D721Med (cell line): Measurements from ENCODE around the gene LMO7.

Experiments used
- DNase-seq: peaks from one replicate; pipeline ENCODE4 v3.0.0; 2011; ENCODE audit warnings: low spot score; ENCODE audit not compliant: insufficient read length
- FAIRE-seq: peaks from 2 replicates; lab custom pipeline; 2011; peaks lifted over from hg19 to GRCh38; lab: Jason Lieb, UNC
- CTCF ChIP-seq: IDR thresholded peaks from 2 replicates; pipeline ENCODE4 v1.5.1; 2012; ENCODE audit warnings: mild to moderate bottlenecking, control low read depth; ENCODE audit not compliant: insufficient read depth; ENCODE audit errors: missing control alignments

LMO7 gene

DNA sequence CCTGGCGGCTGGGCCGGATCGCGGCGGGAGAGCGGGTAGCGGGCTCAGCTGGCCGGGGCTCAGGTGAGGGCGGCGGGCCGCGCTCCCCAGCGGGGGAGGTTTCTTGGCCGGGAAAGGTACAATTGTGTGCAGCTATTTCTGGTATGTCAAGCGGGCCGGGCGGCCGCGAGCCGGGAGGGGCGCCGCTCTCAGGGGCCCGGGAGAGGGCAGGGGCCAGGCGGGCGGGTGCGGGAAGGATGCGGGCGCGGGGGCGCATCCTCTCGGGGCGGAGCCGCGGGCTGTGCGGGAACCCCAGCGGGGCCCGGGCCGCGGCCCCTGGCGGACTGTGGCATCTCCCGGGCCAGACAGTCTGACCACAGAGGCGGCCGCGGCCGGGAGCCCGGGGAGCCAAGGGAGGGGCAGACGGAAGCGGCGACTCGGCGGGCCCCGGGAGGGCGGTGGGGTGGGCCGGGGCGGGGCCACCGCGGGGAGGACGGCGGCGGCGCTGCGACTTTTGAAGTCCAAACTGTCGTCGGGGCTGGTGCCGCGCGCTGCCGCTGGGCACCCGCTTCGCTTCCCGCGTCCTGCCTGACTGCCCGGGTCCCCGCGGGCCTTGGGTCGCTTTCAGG lies at the start of gene LMO7:
Gene LMO7 (plus strand): TSS at position 503 of the 608 bp plus-strand sequence. CDS start 328 bp downstream, outside the sequence.
- DNase-seq (no peak), FAIRE-seq (no peak)
- TF ChIP-seq CTCF = no peak

DNA sequence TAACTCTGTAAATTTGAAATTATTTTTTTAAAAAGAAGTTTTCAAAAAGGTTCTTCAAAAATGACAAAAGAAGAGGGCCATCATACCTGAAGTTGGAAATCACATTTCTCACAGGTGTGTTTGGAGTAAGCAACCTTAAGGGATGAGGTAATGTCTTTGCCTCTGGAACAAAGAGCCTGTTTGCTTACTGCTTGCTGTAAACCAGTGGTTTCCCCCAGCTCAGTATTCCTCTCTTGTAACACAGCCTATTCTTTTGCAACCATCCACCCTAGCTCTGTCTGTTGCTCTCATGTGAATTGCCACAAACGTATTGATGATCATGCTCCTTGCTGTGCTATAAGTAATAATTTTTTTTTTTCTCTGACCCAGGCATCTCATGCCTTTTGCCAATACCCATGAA lies 48.5 kb upstream of the LMO7 start:
- no peak for FAIRE-seq
- TF ChIP-seq CTCF = no peak
- DNase-seq = no peak

DNA sequence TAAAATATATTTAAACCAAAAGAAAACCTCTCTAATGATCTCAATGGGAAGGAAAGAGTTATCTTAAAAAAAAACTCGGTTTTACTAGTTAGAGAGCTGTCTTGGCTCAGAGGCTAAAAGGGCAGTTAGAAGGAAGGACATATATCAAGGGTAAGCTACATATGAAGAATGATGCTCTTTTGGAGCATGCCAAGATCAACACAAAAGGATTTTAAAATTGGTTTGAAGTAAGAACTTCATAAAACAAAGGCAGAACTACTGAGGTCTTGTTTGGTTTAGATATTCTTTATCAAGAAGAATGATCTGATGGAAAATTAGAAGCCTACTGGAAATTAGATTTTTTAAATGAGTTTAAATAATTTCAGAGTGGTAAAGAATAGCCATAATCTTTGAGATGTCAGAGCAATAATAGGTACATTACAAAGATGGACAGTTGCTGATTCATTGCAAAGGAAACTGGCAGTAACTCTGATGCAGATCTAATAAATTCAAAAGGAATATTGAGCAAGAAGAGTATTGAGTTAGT lies 39.4 kb upstream of the LMO7 start:
- FAIRE-seq (no peak), DNase-seq (no peak)
- TF ChIP-seq CTCF = no peak

GRCh38 chr13:75600371-75600770 lies 35.8 kb upstream of the LMO7 start:
- TF ChIP-seq CTCF = no peak
- peak; percentile 6 for FAIRE-seq
- no peak for DNase-seq

DNA sequence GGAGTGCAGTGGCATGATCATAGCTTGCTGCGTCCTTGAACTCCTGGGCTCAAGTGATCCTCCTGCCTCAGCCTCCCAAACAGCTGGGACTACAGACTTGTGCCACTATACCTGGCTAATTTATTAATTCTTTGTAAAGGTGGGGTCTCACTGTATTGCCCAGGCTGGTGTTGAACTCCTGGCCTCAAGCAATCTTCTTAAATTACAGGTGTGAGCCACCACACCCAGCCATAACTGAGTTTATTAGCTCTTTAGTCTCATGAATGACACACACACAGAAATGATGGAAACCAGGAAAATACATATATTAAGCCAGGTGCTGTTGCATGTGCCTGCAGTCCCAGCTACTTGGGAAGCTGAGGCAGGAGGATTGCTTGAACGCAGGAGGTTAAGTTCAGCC lies 33.1 kb upstream of the LMO7 start:
- no peak for DNase-seq
- TF ChIP-seq CTCF = no peak
- FAIRE-seq = no peak

DNA sequence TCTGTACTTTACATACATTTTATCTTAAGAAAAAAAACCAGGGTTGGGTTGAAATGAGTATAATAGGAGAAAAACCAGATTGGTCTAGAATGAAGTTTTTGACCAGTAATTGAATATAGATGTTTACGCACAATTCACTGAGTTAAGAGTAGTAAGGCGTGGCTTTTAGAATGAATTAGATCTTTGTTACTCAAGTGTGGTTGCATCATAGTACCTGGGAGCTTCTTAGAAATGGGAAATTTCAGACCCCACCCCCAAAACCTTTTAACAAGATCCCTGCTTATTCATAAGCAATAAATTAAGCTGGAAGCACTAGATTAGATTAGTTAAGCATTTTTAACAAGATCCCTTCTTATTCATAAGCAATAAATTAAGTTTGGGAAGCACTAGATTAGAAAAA lies 28.7 kb upstream of the LMO7 start:
- FAIRE-seq (no peak), DNase-seq (no peak)
- TF ChIP-seq CTCF = no peak

DNA sequence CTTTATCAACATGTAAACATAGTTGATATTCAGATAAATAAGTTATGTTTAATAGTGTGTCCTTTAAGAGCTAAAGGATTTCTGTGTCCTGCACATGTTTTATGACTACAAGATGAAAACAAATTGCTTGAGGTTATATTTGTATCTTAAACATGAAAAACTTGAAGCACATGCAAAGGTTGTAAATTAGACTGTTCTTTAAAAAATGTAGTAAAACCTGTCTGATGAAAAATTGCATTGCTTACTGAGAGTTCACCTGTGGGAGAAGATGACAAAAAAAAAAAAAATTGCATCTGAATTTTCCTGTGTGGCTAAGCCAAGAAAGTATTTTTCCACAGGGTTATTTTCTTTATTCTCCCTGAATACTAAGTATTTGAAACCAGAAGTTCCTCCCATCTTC lies 25.7 kb upstream of the LMO7 start:
- DNase-seq (no peak), FAIRE-seq (no peak)
- TF ChIP-seq CTCF = no peak
